Esophagus muscularis mucosa (tissue), 4 donors: ENCODE results near the gene CFAP410. TPM values are rescaled to one million over a fixed set of nuclear protein-coding genes. Genes with fewer than 3 reads are reported as not detected.
A peak's percentile ranks its signal among the peaks of the same experiment; 100 is the strongest.

ENCODE experiments used
- DNase-seq: peaks from one replicate; pipeline ENCODE4 v3.0.0-alpha.2; 2017; ENCODE audit errors: extremely low spot score
- H3K27ac ChIP-seq, 4 donors: fragments of 200-600 bp; sonication (generic); replicated peaks in 1 of 4; 1 replicate in 3 of 4; 2 replicates in 1 of 4; pipeline ENCODE4 v1.5.1; 2016 to 2019; ENCODE audit warnings: mild to moderate bottlenecking in 1 of 4
- H3K27me3 ChIP-seq, 4 donors: fragments of 200-600 bp; sonication (generic); one replicate each; pipeline versions ENCODE4 v1.5.1 to v1.6.0; 2016 to 2019
- H3K36me3 ChIP-seq, 4 donors: fragments of 200-600 bp; sonication (generic); one replicate each; pipeline ENCODE4 v1.5.1; 2016 to 2019
- H3K4me1 ChIP-seq, 4 donors: fragments of 200-600 bp; sonication (generic); one replicate each; pipeline ENCODE4 v1.5.1; 2016 to 2019
- H3K4me3 ChIP-seq, 4 donors: fragments of 200-600 bp; sonication (generic); 1 replicate in 2 of 4; 2 replicates in 2 of 4; pipeline ENCODE4 v1.5.1; 2016 to 2019; ENCODE audit warnings: mild to moderate bottlenecking in 4 of 4, moderate library complexity in 1 of 4
- H3K9me3 ChIP-seq, 4 donors: fragments of 200-600 bp; sonication (generic); 1 replicate in 3 of 4; 2 replicates in 1 of 4; pipeline ENCODE4 v1.5.1; 2016 to 2019
- EP300 ChIP-seq: sonication (generic); formaldehyde crosslinking; IDR thresholded peaks from one replicate; pipeline ENCODE4 v1.6.1; 2017; ENCODE audit warnings: antibody characterized with exemption
- POLR2A ChIP-seq: fragments of 450-650 bp; IDR thresholded peaks from one replicate; pipeline ENCODE4 v1.6.1; 2017; ENCODE audit warnings: antibody characterized with exemption, moderate library complexity, mild to moderate bottlenecking, low read depth
- POLR2AphosphoS5 ChIP-seq, 2 donors: sonication (generic); formaldehyde crosslinking; IDR thresholded peaks; one replicate each; pipeline ENCODE4 v1.6.1; 2017; ENCODE audit warnings: antibody characterized with exemption in 2 of 2
- WGBS: methylation state at CpG from one replicate; pipeline ENCODE4 v1.1.5; 2018; 5-methylcytosine and 5-hydroxymethylcytosine counted together
- intact Hi-C: fragments of 100-400 bp; cut with DNase I; formaldehyde crosslinking; loops from one replicate; pipeline ENCODE4 v1.15.1; 2023
- total RNA-seq, 4 donors: library from RNA; depleted of rRNA; stranded (reverse); fragments of >200 nt; gene quantifications; one replicate each; pipeline versions ENCODE4 v1.1.0 to v1.2.1, GENCODE V29; 2016
- TF ChIP-seq, protein P1 (sequence below), 3 experiments: fragments of 200-600 bp in 2 of 3; fragments of 450-650 bp in 1 of 3; sonication (generic) in 2 of 3; IDR thresholded peaks; one replicate each; pipeline ENCODE4 v1.5.1; 2017 to 2019; ENCODE audit warnings: antibody characterized with exemption in 3 of 3, mild to moderate bottlenecking in 2 of 3, moderate library complexity in 1 of 3

Gene CFAP410
- total RNA-seq, 4 donors from 2014 or later: 26.6 to 43.5 (median 32.3) TPM

DNA sequence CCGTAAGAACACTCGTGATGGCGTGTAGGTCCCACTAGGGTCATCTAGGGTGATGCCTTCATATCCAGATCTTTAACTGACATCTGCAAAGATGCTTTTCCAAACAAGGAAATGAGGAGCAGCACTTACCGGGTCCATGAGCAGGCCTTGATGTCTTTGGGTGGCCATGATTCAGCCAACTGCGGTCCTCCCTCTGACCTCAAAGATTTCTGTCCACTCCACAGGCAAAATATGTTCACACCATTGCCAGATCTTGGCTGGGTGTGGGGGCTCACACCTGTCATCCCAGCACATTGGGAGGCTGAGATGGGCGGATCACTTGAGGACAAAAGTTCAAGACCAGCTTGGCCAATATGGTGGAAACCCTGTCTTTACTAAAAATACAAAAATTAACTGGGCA, 32.4 kb upstream of the CFAP410 start:
- intact Hi-C loops: no loop called here
- Histone ChIP-seq H3K9me3 (no peaks in the 10 kb centered on the region), H3K4me1 (peaks cover 5 to 15% (median 10%) of the 10 kb centered on the region in 4 donors), H3K27ac (no peak overlapping the region), H3K4me3 (no peak overlapping the region), H3K36me3 (no peaks in the 10 kb centered on the region), H3K27me3 (peaks cover 0 to 87% (median 3%) of the 10 kb centered on the region in 4 donors)
- WGBS: 98% methylated on average over 5 of the region's 6 CpGs
- TF ChIP-seq, protein P1, sequence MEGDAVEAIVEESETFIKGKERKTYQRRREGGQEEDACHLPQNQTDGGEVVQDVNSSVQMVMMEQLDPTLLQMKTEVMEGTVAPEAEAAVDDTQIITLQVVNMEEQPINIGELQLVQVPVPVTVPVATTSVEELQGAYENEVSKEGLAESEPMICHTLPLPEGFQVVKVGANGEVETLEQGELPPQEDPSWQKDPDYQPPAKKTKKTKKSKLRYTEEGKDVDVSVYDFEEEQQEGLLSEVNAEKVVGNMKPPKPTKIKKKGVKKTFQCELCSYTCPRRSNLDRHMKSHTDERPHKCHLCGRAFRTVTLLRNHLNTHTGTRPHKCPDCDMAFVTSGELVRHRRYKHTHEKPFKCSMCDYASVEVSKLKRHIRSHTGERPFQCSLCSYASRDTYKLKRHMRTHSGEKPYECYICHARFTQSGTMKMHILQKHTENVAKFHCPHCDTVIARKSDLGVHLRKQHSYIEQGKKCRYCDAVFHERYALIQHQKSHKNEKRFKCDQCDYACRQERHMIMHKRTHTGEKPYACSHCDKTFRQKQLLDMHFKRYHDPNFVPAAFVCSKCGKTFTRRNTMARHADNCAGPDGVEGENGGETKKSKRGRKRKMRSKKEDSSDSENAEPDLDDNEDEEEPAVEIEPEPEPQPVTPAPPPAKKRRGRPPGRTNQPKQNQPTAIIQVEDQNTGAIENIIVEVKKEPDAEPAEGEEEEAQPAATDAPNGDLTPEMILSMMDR (IDR thresholded peaks at IDR 0.05): no peak
- TF ChIP-seq POLR2AphosphoS5 (IDR thresholded peaks at IDR 0.05) (no peak), POLR2A (no peak), EP300 (no peak)
- no peak for DNase-seq

DNA sequence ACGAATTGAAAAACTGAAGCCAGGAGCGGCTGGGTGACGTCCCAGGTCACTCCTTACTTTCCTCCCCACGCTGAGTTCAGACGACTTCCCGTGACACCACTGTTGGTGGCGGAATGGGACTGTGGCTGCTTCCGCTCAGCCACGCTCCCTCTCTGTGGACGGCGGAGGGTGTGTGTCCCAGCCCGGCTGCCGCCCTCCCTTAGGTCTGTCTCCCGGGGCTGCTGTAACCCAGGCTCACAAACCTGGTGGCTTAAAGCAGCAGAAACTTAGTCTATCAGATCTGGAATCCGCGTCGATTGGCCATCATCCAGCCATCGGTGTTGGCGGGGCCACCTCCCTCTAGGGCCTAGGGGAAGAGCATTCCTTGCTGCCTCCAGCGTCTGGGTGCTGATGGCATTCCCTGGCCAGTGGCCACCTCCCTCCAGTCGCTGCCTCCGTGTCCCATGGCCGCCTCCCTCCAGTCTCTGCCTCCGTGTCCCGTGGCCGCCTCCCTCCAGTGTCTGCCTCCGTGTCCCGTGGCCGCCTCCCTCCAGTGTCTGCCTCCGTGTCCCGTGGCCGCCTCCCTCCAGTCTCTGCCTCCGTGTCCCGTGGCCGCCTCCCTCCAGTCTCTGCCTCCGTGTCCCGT, 31.7 kb upstream of the CFAP410 start:
- Histone ChIP-seq H3K27me3 (peaks cover 0 to 87% (median 3%) of the 10 kb centered on the region in 4 donors), H3K9me3 (no peaks in the 10 kb centered on the region), H3K4me3 (no peak overlapping the region), H3K36me3 (no peaks in the 10 kb centered on the region), H3K27ac (no peak overlapping the region), H3K4me1 (peaks cover 5 to 15% (median 10%) of the 10 kb centered on the region in 4 donors)
- intact Hi-C loops: no loop called here
- 90% methylated on average over 33 of the region's 37 CpGs for WGBS
- TF ChIP-seq EP300: no peak
- TF ChIP-seq POLR2A: no peak
- TF ChIP-seq POLR2AphosphoS5 (IDR thresholded peaks at IDR 0.05): no peak
- no peak for DNase-seq

GRCh38 chr21:44370027-44370735, 31.0 kb upstream of the CFAP410 start:
- H3K9me3 ChIP-seq: no peaks in the 10 kb centered on the region
- H3K4me3 ChIP-seq: peak overlapping the region in 2 of 4 donors; percentile 18 to 30
- intact Hi-C loops: no loop called here
- H3K4me1 ChIP-seq: peaks cover 5 to 15% (median 10%) of the 10 kb centered on the region in 4 donors
- H3K27me3 ChIP-seq: peaks cover 0 to 87% (median 3%) of the 10 kb centered on the region in 4 donors
- TF ChIP-seq POLR2AphosphoS5 (IDR thresholded peaks at IDR 0.05) (no peak), POLR2A (no peak), EP300 (no peak)
- TF ChIP-seq, protein P1 (IDR thresholded peaks at IDR 0.05): no peak
- no peak for DNase-seq
- WGBS: 66% methylated on average over 10 of the region's 29 CpGs
- no peaks in the 10 kb centered on the region for H3K36me3 ChIP-seq
- H3K27ac ChIP-seq: no peak overlapping the region

DNA sequence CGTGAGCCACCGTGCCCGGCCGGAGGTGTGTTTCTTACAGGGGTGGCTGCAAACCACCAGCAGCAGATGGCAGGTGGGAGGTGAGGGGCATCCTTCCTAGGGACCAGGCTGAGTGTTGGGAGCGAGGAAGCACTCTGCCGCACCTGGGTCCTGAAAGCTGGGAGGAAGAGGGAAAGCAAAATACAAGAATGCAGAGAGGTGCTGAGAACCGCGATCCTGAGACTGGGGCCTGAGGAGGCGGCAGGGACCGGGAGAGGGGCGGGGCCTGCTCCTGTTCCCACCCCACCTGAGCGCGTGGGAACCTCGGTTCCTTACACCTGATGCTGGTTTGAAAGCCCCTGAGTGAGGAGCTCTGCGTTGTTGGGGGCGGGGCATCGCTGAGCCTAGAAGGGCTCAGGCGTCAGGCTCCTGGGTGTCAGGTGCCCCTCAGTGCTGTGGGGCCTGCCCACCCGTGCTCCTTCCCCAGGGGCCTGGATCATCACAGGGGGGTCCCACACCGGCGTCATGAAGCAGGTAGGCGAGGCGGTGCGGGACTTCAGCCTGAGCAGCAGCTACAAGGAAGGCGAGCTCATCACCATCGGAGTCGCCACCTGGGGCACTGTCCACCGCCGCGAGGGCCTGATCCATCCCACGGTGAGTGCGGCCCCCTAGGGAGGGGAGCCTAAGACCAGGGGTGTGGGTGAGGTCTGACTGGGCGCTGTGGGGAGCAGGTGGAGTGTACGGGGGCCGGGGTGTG, 29.7 kb upstream of the CFAP410 start:
- Histone ChIP-seq H3K27ac (no peak overlapping the region), H3K9me3 (peaks cover 0 to 9% (median 2%) of the 10 kb centered on the region in 4 donors), H3K4me1 (peaks cover 5 to 15% (median 10%) of the 10 kb centered on the region in 4 donors), H3K36me3 (no peaks in the 10 kb centered on the region), H3K4me3 (no peak overlapping the region), H3K27me3 (peaks cover 0 to 86% (median 3%) of the 10 kb centered on the region in 4 donors)
- intact Hi-C loops: no loop called here
- DNase-seq: no peak
- no peak for TF ChIP-seq POLR2AphosphoS5 (IDR thresholded peaks at IDR 0.05)
- no peak for TF ChIP-seq EP300
- TF ChIP-seq, protein P1 (IDR thresholded peaks at IDR 0.05): no peak
- no peak for TF ChIP-seq POLR2A
- WGBS: 48% methylated on average over 24 of the region's 35 CpGs
